ENCODE measurements around the gene DPYSL5. TPM values are rescaled to one million over a fixed set of nuclear protein-coding genes. Genes with fewer than 3 reads are reported as not detected.
"Not testable (repeated sequence)": the region's sequence is repeated elsewhere in the genome, so short reads cannot be mapped to it uniquely, and the experiment has no call there.

Gene DPYSL5
- total RNA-seq, 1 donor from 2014 or later = 0.11 TPM

GRCh38 chr2:26875808-26876207 lies 27.9 kb downstream of the DPYSL5 start:
- H3K36me3 Mint-ChIP-seq (ENCODE audit: unreplicated experiment) = no peaks in the 10 kb centered on the region
- H3K27me3 Mint-ChIP-seq (ENCODE audit: unreplicated experiment) = peaks cover 46% of the 10 kb centered on the region
- H3K27ac Mint-ChIP-seq (ENCODE audit: unreplicated experiment) = no peak overlapping the region
- H3K4me3 Mint-ChIP-seq (ENCODE audit: unreplicated experiment) = no peak overlapping the region
- no peak for DNase-seq (ENCODE audit: extremely low spot score, unreplicated experiment)
- no peak for TF ChIP-seq CTCF (IDR thresholded peaks at IDR 0.05)
- H3K4me1 Mint-ChIP-seq (ENCODE audit: unreplicated experiment) = no peaks in the 10 kb centered on the region
- H3K9me3 Mint-ChIP-seq (ENCODE audit: unreplicated experiment) = no peaks in the 10 kb centered on the region

- Mint-ChIP-seq H3K9me3 (ENCODE audit: unreplicated experiment) (no peaks in the 10 kb centered on the region), H3K27ac (ENCODE audit: unreplicated experiment) (no peak overlapping the region), H3K4me1 (ENCODE audit: unreplicated experiment) (no peaks in the 10 kb centered on the region), H3K36me3 (ENCODE audit: unreplicated experiment) (no peaks in the 10 kb centered on the region), H3K27me3 (ENCODE audit: unreplicated experiment) (peaks cover 48% of the 10 kb centered on the region), H3K4me3 (ENCODE audit: unreplicated experiment) (no peak overlapping the region)
- no peak for TF ChIP-seq CTCF (IDR thresholded peaks at IDR 0.05)
- no peak for DNase-seq (ENCODE audit: extremely low spot score, unreplicated experiment)
These were observed 28.3 kb downstream of the DPYSL5 start for GRCh38 chr2:26876260-26876659.

GRCh38 chr2:26877276-26877675 lies 29.3 kb downstream of the DPYSL5 start:
- H3K36me3 Mint-ChIP-seq (ENCODE audit: unreplicated experiment) = no peaks in the 10 kb centered on the region
- no peaks in the 10 kb centered on the region for H3K9me3 Mint-ChIP-seq (ENCODE audit: unreplicated experiment)
- no peak overlapping the region for H3K4me3 Mint-ChIP-seq (ENCODE audit: unreplicated experiment)
- H3K27ac Mint-ChIP-seq (ENCODE audit: unreplicated experiment) = no peak overlapping the region
- H3K27me3 Mint-ChIP-seq (ENCODE audit: unreplicated experiment) = peaks cover 45% of the 10 kb centered on the region
- no peak for TF ChIP-seq CTCF (IDR thresholded peaks at IDR 0.05)
- no peaks in the 10 kb centered on the region for H3K4me1 Mint-ChIP-seq (ENCODE audit: unreplicated experiment)
- peak; percentile 19 for DNase-seq (ENCODE audit: extremely low spot score, unreplicated experiment)

GRCh38 chr2:26880161-26880560 lies 32.2 kb downstream of the DPYSL5 start:
- Mint-ChIP-seq H3K9me3 (ENCODE audit: unreplicated experiment) (no peaks in the 10 kb centered on the region), H3K36me3 (ENCODE audit: unreplicated experiment) (no peaks in the 10 kb centered on the region), H3K27ac (ENCODE audit: unreplicated experiment) (no peak overlapping the region), H3K4me1 (ENCODE audit: unreplicated experiment) (no peaks in the 10 kb centered on the region), H3K4me3 (ENCODE audit: unreplicated experiment) (no peak overlapping the region), H3K27me3 (ENCODE audit: unreplicated experiment) (peaks cover 38% of the 10 kb centered on the region)
- DNase-seq (ENCODE audit: extremely low spot score, unreplicated experiment) = peak; percentile 77
- TF ChIP-seq CTCF (IDR thresholded peaks at IDR 0.05) = no peak

GRCh38 chr2:26880910-26881435 lies 33.0 kb downstream of the DPYSL5 start:
- Mint-ChIP-seq H3K27ac (ENCODE audit: unreplicated experiment) (no peak overlapping the region), H3K4me3 (ENCODE audit: unreplicated experiment) (no peak overlapping the region), H3K9me3 (ENCODE audit: unreplicated experiment) (no peaks in the 10 kb centered on the region), H3K36me3 (ENCODE audit: unreplicated experiment) (no peaks in the 10 kb centered on the region), H3K4me1 (ENCODE audit: unreplicated experiment) (no peaks in the 10 kb centered on the region), H3K27me3 (ENCODE audit: unreplicated experiment) (peaks cover 42% of the 10 kb centered on the region)
- peak; percentile 51 for DNase-seq (ENCODE audit: extremely low spot score, unreplicated experiment)
- TF ChIP-seq CTCF (IDR thresholded peaks at IDR 0.05) = no peak

GRCh38 chr2:26882220-26882619 lies 34.3 kb downstream of the DPYSL5 start:
- H3K27me3 Mint-ChIP-seq (ENCODE audit: unreplicated experiment) = peaks cover 49% of the 10 kb centered on the region
- H3K4me3 Mint-ChIP-seq (ENCODE audit: unreplicated experiment); H3K36me3 Mint-ChIP-seq (ENCODE audit: unreplicated experiment); H3K9me3 Mint-ChIP-seq (ENCODE audit: unreplicated experiment); H3K27ac Mint-ChIP-seq (ENCODE audit: unreplicated experiment); H3K4me1 Mint-ChIP-seq (ENCODE audit: unreplicated experiment): not testable (repeated sequence)
- DNase-seq (ENCODE audit: extremely low spot score, unreplicated experiment) = peak; percentile 36
